DOHH2 (cell line): ENCODE results near the gene SLC7A11.

ENCODE experiments used
- H3F3A ChIP-seq: fragments of 200-600 bp; sonication (generic), shearing (Covaris generic); 2 replicates; pipeline ENCODE4 v1.6.0; 2016; ENCODE audit warnings: antibody characterized with exemption, mild to moderate bottlenecking; ENCODE audit not compliant: control insufficient read depth, insufficient read depth
- H3K27ac ChIP-seq: fragments of 200-600 bp; sonication (generic); 2 replicates; pipeline ENCODE4 v1.5.1; 2014; ENCODE audit warnings: low read depth, mild to moderate bottlenecking, low read length, moderate library complexity
- H3K27me3 ChIP-seq: fragments of 200-600 bp; sonication (generic); 2 replicates; pipeline ENCODE4 v1.6.1; 2014; ENCODE audit warnings: mild to moderate bottlenecking, low read length, mixed read lengths; ENCODE audit not compliant: control insufficient read depth
- H3K36me3 ChIP-seq: fragments of 200-600 bp; sonication (generic); 2 replicates; pipeline ENCODE4 v1.6.1; 2014; ENCODE audit warnings: mild to moderate bottlenecking, low read length, moderate library complexity, mixed read lengths; ENCODE audit not compliant: control insufficient read depth
- H3K4me1 ChIP-seq: fragments of 200-600 bp; sonication (generic); 2 replicates; pipeline ENCODE4 v1.6.1; 2014; ENCODE audit warnings: mild to moderate bottlenecking, low read length, mixed read lengths; ENCODE audit not compliant: control insufficient read depth
- H3K4me2 ChIP-seq: fragments of 200-600 bp; sonication (generic); 2 replicates; pipeline ENCODE4 v1.6.0; 2014; ENCODE audit warnings: mild to moderate bottlenecking, low read length, moderate library complexity
- H3K4me3 ChIP-seq: fragments of 200-600 bp; sonication (generic); 2 replicates; pipeline ENCODE4 v1.5.1; 2014; ENCODE audit warnings: mild to moderate bottlenecking, low read length, mixed read lengths
- H3K79me2 ChIP-seq: fragments of 200-600 bp; sonication (generic); 2 replicates; pipeline ENCODE4 v1.6.1; 2014; ENCODE audit warnings: mild to moderate bottlenecking, low read length, mixed read lengths; ENCODE audit not compliant: control insufficient read depth
- H3K9me2 ChIP-seq: fragments of 200-600 bp; sonication (generic); replicated peaks from 2 replicates; pipeline ENCODE4 v1.6.1; 2014; ENCODE audit warnings: mild to moderate bottlenecking, low read length, mixed read lengths; ENCODE audit not compliant: control insufficient read depth
- H3K9me3 ChIP-seq: fragments of 200-600 bp; sonication (generic); 2 replicates; pipeline ENCODE4 v1.6.1; 2014; ENCODE audit warnings: antibody characterized with exemption, low read length, mixed read lengths; ENCODE audit not compliant: control insufficient read depth, insufficient read depth
- H4K20me1 ChIP-seq: fragments of 200-600 bp; sonication (generic); 2 replicates; pipeline ENCODE4 v1.6.0; 2014; ENCODE audit warnings: low read depth, mild to moderate bottlenecking, antibody characterized with exemption, low read length, moderate library complexity; ENCODE audit not compliant: control insufficient read depth, insufficient read depth
- CTCF ChIP-seq: fragments of 200-600 bp; sonication (generic); IDR thresholded peaks from one replicate; pipeline ENCODE4 v1.5.1; 2014; ENCODE audit warnings: antibody characterized with exemption, mild to moderate bottlenecking, low read depth, low read length; ENCODE audit not compliant: poor library complexity, severe bottlenecking
- EZH2phosphoT487 ChIP-seq: fragments of 200-600 bp; sonication (generic); IDR thresholded peaks from 2 replicates; pipeline ENCODE4 v1.6.1; 2017; ENCODE audit warnings: borderline replicate concordance, mild to moderate bottlenecking, antibody characterized with exemption, low read length, moderate library complexity, mixed read lengths

SLC7A11 gene

GRCh38 chr4:138200236-138200590 is 41.9 kb downstream of the SLC7A11 start:
- no peaks in the 10 kb centered on the region for H3K79me2 ChIP-seq
- no peaks in the 10 kb centered on the region for H3K9me3 ChIP-seq
- no peaks in the 10 kb centered on the region for H3K36me3 ChIP-seq
- H3K4me2 ChIP-seq, result peak overlapping the region; percentile 6; the same call in 1 of the 2 replicates
- H3K27ac ChIP-seq, result no peak overlapping the region
- peaks cover 13% of the 10 kb centered on the region for H3K4me1 ChIP-seq
- H3K27me3 ChIP-seq, result no peaks in the 10 kb centered on the region
- no peaks in the 10 kb centered on the region for H3K9me2 ChIP-seq
- no peaks in the 10 kb centered on the region for H3F3A ChIP-seq
- no peak for TF ChIP-seq EZH2phosphoT487
- TF ChIP-seq CTCF, result no peak
- H4K20me1 ChIP-seq, result no peaks in the 10 kb centered on the region
- no peak overlapping the region for H3K4me3 ChIP-seq

DNA sequence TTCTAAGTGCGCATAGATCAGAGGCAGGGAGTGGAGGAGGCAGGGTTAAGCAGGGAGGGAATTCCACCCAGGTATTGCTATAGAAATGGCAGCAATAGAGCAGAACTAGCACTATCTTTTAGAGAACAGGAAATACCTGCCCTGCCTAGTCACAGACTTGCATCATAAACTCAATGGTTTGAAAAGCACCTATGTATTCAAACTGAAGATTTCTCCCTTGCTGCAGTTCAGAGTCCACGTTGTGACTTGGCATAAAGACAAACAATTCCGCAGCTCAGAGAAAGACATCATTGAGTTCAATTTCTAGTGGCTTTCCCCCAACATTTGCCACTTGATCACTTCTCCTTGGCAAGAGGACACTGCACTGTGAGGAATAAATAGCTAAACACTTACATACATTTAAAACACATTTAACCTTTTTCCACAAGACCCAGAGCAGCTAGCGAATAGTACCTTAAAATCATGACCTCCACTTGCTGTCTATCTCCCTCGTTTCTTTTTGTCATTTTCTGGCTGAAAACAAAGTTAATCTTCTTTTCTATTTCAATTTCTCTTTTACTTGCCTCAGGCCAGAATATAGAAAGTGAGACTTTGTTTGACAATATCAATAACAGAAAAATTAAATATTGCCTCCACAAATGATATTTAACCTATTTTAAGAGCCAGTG is 42.4 kb downstream of the SLC7A11 start:
- Histone ChIP-seq H3K9me2 (no peaks in the 10 kb centered on the region), H3K4me3 (no peak overlapping the region), H3K79me2 (no peaks in the 10 kb centered on the region), H3K27ac (no peak overlapping the region), H3K4me1 (peaks cover 13% of the 10 kb centered on the region), H3K9me3 (no peaks in the 10 kb centered on the region), H3F3A (no peaks in the 10 kb centered on the region), H4K20me1 (no peaks in the 10 kb centered on the region), H3K4me2 (peak overlapping the region; percentile 6; the same call in 1 of the 2 replicates), H3K36me3 (no peaks in the 10 kb centered on the region), H3K27me3 (no peaks in the 10 kb centered on the region)
- TF ChIP-seq EZH2phosphoT487, result no peak
- TF ChIP-seq CTCF, result no peak

GRCh38 chr4:138196153-138196552 is 46.0 kb downstream of the SLC7A11 start:
- Histone ChIP-seq H3F3A (peaks cover 2% of the 10 kb centered on the region), H4K20me1 (no peaks in the 10 kb centered on the region), H3K4me1 (peaks cover 30% of the 10 kb centered on the region), H3K9me3 (no peaks in the 10 kb centered on the region), H3K4me2 (no peak overlapping the region), H3K27ac (no peak overlapping the region), H3K9me2 (no peaks in the 10 kb centered on the region), H3K79me2 (no peaks in the 10 kb centered on the region), H3K27me3 (no peaks in the 10 kb centered on the region), H3K36me3 (no peaks in the 10 kb centered on the region), H3K4me3 (no peak overlapping the region)
- TF ChIP-seq CTCF (no peak), EZH2phosphoT487 (no peak)
